Sigmoid colon (tissue), 3 donors: ENCODE measurements around the gene SLC25A25.

ENCODE experiments used
- CTCF ChIP-seq, 4 experiments: fragments of 450-650 bp in 3 of 4; fragments of 200-600 bp in 1 of 4; IDR thresholded peaks; one replicate each; pipeline ENCODE4 v1.5.1; 2016 to 2019; ENCODE audit warnings: antibody characterized with exemption in 4 of 4, mild to moderate bottlenecking in 3 of 4, moderate library complexity in 2 of 4
- POLR2A ChIP-seq, 2 donors: fragments of 450-650 bp; IDR thresholded peaks; one replicate each; pipeline ENCODE4 v1.6.1; 2016; ENCODE audit warnings: antibody characterized with exemption in 2 of 2, mild to moderate bottlenecking in 2 of 2, moderate library complexity in 2 of 2

- TF ChIP-seq POLR2A (IDR thresholded peaks at IDR 0.05) (no peak), CTCF (IDR thresholded peaks at IDR 0.05) (no peak)
Observed at GRCh38 chr9:128020692-128021091, 47.3 kb upstream of the SLC25A25 start.
